GM19043 (cell line): ENCODE results near the gene SKAP1.
"Not testable (repeated sequence)": the region's sequence is repeated elsewhere in the genome, so short reads cannot be mapped to it uniquely, and the experiment has no call there.

Experiments used
- ATAC-seq: cut with Tn5 transposase; IDR thresholded peaks from one replicate; pipeline ENCODE4 v1.9.1; 2021; ENCODE audit warnings: low read depth; ENCODE audit not compliant: unreplicated experiment

The SKAP1 gene

GRCh38 chr17:48375356-48375755 lies 54.7 kb downstream of the SKAP1 start:
- no peak for ATAC-seq

- ATAC-seq, result no peak
Measured at GRCh38 chr17:48374650-48375230, 55.3 kb downstream of the SKAP1 start.

GRCh38 chr17:48373883-48374282 lies 56.1 kb downstream of the SKAP1 start:
- no peak for ATAC-seq

- ATAC-seq, result no peak
Measured at GRCh38 chr17:48373130-48373830, 56.7 kb downstream of the SKAP1 start.

GRCh38 chr17:48368967-48369366 lies 61.0 kb downstream of the SKAP1 start:
- ATAC-seq, result not testable (repeated sequence)

GRCh38 chr17:48368352-48368908 lies 61.6 kb downstream of the SKAP1 start:
- ATAC-seq, result no peak

GRCh38 chr17:48363161-48363560 lies 66.9 kb downstream of the SKAP1 start:
- no peak for ATAC-seq

GRCh38 chr17:48360861-48361633 lies 69.0 kb downstream of the SKAP1 start:
- not testable (repeated sequence) for ATAC-seq

- no peak for ATAC-seq
Measured at GRCh38 chr17:48357779-48358602, 72.0 kb downstream of the SKAP1 start.

- ATAC-seq, result no peak
Measured at GRCh38 chr17:48356866-48357265, 73.1 kb downstream of the SKAP1 start.

GRCh38 chr17:48352630-48353029 lies 77.4 kb downstream of the SKAP1 start:
- no peak for ATAC-seq

GRCh38 chr17:48351911-48352332 lies 78.1 kb downstream of the SKAP1 start:
- ATAC-seq, result no peak

- ATAC-seq, result no peak
Measured at GRCh38 chr17:48348352-48348751, 81.7 kb downstream of the SKAP1 start.

GRCh38 chr17:48347177-48347576 lies 82.8 kb downstream of the SKAP1 start:
- no peak for ATAC-seq

- ATAC-seq, result no peak
Measured at GRCh38 chr17:48344251-48344650, 85.8 kb downstream of the SKAP1 start.

GRCh38 chr17:48340916-48341315 lies 89.1 kb downstream of the SKAP1 start:
- no peak for ATAC-seq

- no peak for ATAC-seq
Measured at GRCh38 chr17:48338720-48339119, 91.3 kb downstream of the SKAP1 start.

GRCh38 chr17:48337903-48338302 lies 92.1 kb downstream of the SKAP1 start:
- ATAC-seq, result not testable (repeated sequence)

GRCh38 chr17:48336986-48337385 lies 93.0 kb downstream of the SKAP1 start:
- ATAC-seq, result no peak

GRCh38 chr17:48335858-48336500 lies 94.0 kb downstream of the SKAP1 start:
- ATAC-seq, result no peak
